Tibial nerve (tissue), 4 donors: ENCODE data around the gene OXCT1.

Experiments
- EP300 ChIP-seq, 2 donors: sonication (generic); formaldehyde crosslinking; IDR thresholded peaks; one replicate each; pipeline ENCODE4 v1.6.1; 2017; ENCODE audit warnings: antibody characterized with exemption in 2 of 2, mild to moderate bottlenecking in 1 of 2
- POLR2A ChIP-seq, 2 donors: fragments of 450-650 bp; IDR thresholded peaks; one replicate each; pipeline ENCODE4 v1.6.1; 2017; ENCODE audit warnings: antibody characterized with exemption in 2 of 2, mild to moderate bottlenecking in 2 of 2, moderate library complexity in 2 of 2
- TF ChIP-seq, protein P1 (sequence below), 5 experiments: fragments of 200-600 bp in 3 of 5; fragments of 450-650 bp in 2 of 5; sonication (generic) in 3 of 5; IDR thresholded peaks; one replicate each; pipeline ENCODE4 v1.5.1; 2016 to 2019; ENCODE audit warnings: antibody characterized with exemption in 5 of 5, mild to moderate bottlenecking in 3 of 5, moderate library complexity in 2 of 5

DNA sequence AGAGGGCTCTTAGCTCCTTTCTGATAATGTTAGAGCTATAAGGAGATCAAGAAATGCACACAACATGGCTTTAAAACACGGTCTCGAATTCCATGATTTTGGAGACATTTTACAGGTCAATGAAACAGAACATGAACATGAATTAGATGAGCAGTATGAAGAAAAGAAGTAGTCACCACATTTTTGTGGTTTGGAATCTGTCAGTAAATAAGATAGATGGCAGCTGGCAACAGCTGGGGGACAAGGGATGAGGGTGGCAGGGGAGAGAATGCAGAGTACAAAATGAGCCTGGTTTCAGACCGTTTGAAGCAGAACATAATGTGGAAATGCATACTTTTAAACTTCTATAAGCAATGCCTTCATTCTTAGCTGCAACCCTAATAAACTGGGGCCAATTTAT lies 107.1 kb downstream of the OXCT1 start:
- TF ChIP-seq POLR2A (IDR thresholded peaks at IDR 0.05) (no peak), EP300 (IDR thresholded peaks at IDR 0.05) (no peak)
- TF ChIP-seq, protein P1, sequence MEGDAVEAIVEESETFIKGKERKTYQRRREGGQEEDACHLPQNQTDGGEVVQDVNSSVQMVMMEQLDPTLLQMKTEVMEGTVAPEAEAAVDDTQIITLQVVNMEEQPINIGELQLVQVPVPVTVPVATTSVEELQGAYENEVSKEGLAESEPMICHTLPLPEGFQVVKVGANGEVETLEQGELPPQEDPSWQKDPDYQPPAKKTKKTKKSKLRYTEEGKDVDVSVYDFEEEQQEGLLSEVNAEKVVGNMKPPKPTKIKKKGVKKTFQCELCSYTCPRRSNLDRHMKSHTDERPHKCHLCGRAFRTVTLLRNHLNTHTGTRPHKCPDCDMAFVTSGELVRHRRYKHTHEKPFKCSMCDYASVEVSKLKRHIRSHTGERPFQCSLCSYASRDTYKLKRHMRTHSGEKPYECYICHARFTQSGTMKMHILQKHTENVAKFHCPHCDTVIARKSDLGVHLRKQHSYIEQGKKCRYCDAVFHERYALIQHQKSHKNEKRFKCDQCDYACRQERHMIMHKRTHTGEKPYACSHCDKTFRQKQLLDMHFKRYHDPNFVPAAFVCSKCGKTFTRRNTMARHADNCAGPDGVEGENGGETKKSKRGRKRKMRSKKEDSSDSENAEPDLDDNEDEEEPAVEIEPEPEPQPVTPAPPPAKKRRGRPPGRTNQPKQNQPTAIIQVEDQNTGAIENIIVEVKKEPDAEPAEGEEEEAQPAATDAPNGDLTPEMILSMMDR (IDR thresholded peaks at IDR 0.05) = no peak
